NB4 (cell line): ENCODE data around the gene C9orf78.

Experiments used
- CTCF ChIP-seq: IDR thresholded peaks from one replicate; pipeline ENCODE4 v1.5.1; 2012; ENCODE audit warnings: low read depth, low read length
- MAX ChIP-seq: IDR thresholded peaks from 2 replicates; pipeline ENCODE4 v1.6.1; 2011; ENCODE audit warnings: low read depth, low read length
- MYC ChIP-seq: IDR thresholded peaks from 2 replicates; pipeline ENCODE4 v1.6.1; 2011; ENCODE audit warnings: low read depth, low read length
- POLR2A ChIP-seq: IDR thresholded peaks from 2 replicates; pipeline ENCODE4 v1.6.1; 2011; ENCODE audit warnings: mild to moderate bottlenecking; ENCODE audit not compliant: insufficient read length; ENCODE audit errors: extremely low read depth

- TF ChIP-seq CTCF: no peak
- no peak for TF ChIP-seq POLR2A
- no peak for TF ChIP-seq MAX
- no peak for TF ChIP-seq MYC
Measured at GRCh38 chr9:129878291-129878690, 43.2 kb upstream of the C9orf78 start.
